Pancreas (tissue), 10 donors: Measurements from ENCODE around the gene P2RY13. TPM values are rescaled to one million over a fixed set of nuclear protein-coding genes. Genes with fewer than 3 reads are reported as not detected.

Source experiments
- ATAC-seq, 4 donors: fragments of 200-7000 bp; cut with Tn5 transposase; one replicate each; pipeline versions ENCODE4 v1.8.0 to v1.9.1; 2020; ENCODE audit warnings: mild to moderate bottlenecking in 4 of 4, moderate library complexity in 4 of 4
- DNase-seq, 6 donors: peaks; one replicate each; pipeline ENCODE4 v3.0.0-alpha.2; 2020
- FAIRE-seq: peaks from 2 replicates; lab custom pipeline; 2012; peaks lifted over from hg19 to GRCh38; lab: Jason Lieb, UNC
- H3K27ac ChIP-seq, 4 donors: fragments of 200-600 bp; sonication (generic); 1 replicate in 3 of 4; 2 replicates in 1 of 4; pipeline versions ENCODE4 v1.5.0 to v1.8.0; 2020
- H3K27me3 ChIP-seq, 4 donors: fragments of 200-600 bp; one replicate each; pipeline ENCODE4 v1.8.0; 2021
- H3K36me3 ChIP-seq, 3 donors: fragments of 200-600 bp; sonication (generic) in 1 of 3; one replicate each; pipeline versions ENCODE4 v1.5.0 to v1.8.0; 2020 to 2021
- H3K4me1 ChIP-seq, 3 donors: fragments of 200-600 bp; one replicate each; pipeline ENCODE4 v1.8.0; 2021
- H3K4me3 ChIP-seq, 4 donors: fragments of 200-600 bp; sonication (generic) in 2 of 4; one replicate each; pipeline versions ENCODE4 v1.5.0 to v1.8.0; 2020 to 2021
- H3K9me3 ChIP-seq, 4 donors: fragments of 200-600 bp; one replicate each; pipeline ENCODE4 v1.8.0; 2021
- WGBS, 2 donors: extraction: QIAGEN DNeasy Blood & Tissue Kit; methylation state at CpG; one replicate each; pipeline ENCODE4 v1.1.7; 2013; 5-methylcytosine and 5-hydroxymethylcytosine counted together
- intact Hi-C, 3 donors: fragments of 100-400 bp; cut with DNase I; formaldehyde crosslinking; loops; one replicate each; pipeline versions ENCODE4 v1.11.1 to v1.14.2; 2022
- polyA plus RNA-seq, 2 donors: library from polyadenylated mRNA; stranded (reverse); fragments of 200-250 nt; gene quantifications; one replicate each; pipeline ENCODE4 v1.2.3, GENCODE V29; 2013
- total RNA-seq, 6 donors: library from RNA; stranded (reverse); fragmentation: NEBNext Ultra II Directional in 4 of 6; extraction: Animal tissue kit (Norgen Biotek cat#: 25700) in 4 of 6; gene quantifications; one replicate each; pipeline versions ENCODE4 v1.2.1 to v1.2.4, GENCODE V29; 2021 to 2023
- TF ChIP-seq, protein P1 (sequence below), 4 donors: fragments of 200-600 bp; sonication (generic) in 3 of 4; IDR thresholded peaks; one replicate each; pipeline versions ENCODE4 v1.5.0 to v1.8.0; 2021; ENCODE audit warnings: antibody characterized with exemption in 4 of 4
- donor health status: healthy with polysubstance abuse.
- donor health status: DM: no; HTN: no; CAD: no; lungs with moderate emphysema.
- donor health status: DM: no; HTN: no; CAD: no.
- donor health status: control.
- donor health status: control.
- donor health status: Bipolar disorder and iron deficiency.
- donor health status: DM: yes; HTN: yes; CAD: no.
- donor health status: DM: no; HTN: no; CAD: no.
- donor health status: DM: no; HTN: no; CAD: no.
- donor health status: DM: yes; HTN: yes; CAD: no.

The P2RY13 gene
- total and polyA plus RNA-seq, 8 donors = 0.08 to 1.9 (median 0.23) TPM

DNA sequence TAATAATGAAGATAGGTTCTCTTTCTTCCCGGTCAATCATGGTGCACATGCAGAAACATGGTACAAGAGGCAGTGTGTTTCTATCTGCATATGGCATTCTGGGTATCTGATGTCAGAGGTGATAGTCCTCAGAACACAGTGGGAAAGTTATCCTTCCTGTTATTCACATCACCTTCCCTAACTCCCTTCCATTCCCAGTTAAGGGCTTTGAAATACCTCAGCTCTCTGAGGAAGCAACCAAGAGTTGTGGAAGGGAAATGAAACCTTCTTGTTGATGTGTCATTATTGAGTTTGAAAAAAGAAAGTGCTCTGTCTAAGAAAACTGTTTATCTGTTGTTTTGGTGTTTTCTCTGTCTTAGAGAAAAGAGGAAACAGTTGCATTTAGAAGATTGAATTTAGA lies 21.9 kb upstream of the P2RY13 start:
- Histone ChIP-seq H3K27ac (no peak overlapping the region), H3K4me1 (no peaks in the 10 kb centered on the region), H3K9me3 (no peaks in the 10 kb centered on the region), H3K36me3 (no peaks in the 10 kb centered on the region), H3K27me3 (no peaks in the 10 kb centered on the region), H3K4me3 (no peak overlapping the region)
- TF ChIP-seq, protein P1, sequence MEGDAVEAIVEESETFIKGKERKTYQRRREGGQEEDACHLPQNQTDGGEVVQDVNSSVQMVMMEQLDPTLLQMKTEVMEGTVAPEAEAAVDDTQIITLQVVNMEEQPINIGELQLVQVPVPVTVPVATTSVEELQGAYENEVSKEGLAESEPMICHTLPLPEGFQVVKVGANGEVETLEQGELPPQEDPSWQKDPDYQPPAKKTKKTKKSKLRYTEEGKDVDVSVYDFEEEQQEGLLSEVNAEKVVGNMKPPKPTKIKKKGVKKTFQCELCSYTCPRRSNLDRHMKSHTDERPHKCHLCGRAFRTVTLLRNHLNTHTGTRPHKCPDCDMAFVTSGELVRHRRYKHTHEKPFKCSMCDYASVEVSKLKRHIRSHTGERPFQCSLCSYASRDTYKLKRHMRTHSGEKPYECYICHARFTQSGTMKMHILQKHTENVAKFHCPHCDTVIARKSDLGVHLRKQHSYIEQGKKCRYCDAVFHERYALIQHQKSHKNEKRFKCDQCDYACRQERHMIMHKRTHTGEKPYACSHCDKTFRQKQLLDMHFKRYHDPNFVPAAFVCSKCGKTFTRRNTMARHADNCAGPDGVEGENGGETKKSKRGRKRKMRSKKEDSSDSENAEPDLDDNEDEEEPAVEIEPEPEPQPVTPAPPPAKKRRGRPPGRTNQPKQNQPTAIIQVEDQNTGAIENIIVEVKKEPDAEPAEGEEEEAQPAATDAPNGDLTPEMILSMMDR (IDR thresholded peaks at IDR 0.05) = no peak
- intact Hi-C loops = no loop called here
- no peak for DNase-seq
- FAIRE-seq = no peak
- peak in 1 of 4 donors; percentile 25 for ATAC-seq
- 95 to 100% methylated on average over 1 of the region's 1 CpG for WGBS, 2 donors

DNA sequence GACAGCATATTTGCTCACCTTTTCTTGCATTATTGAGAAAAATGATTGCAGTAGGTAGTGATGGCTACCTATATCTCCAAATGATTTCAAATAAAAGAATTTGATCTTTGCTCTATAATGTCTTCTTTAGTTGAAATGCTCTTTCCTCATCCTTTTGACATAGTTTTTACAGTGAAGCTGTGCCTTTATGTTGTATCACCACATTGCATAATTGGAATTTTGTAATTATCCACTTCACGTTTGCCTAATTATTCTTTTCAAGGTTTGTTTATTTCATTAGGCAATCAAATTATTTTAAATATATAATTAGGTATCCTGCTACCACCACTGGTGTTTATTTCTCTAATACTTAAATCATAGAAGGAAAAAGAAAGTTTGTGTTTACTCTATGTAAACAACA lies 21.3 kb upstream of the P2RY13 start:
- whole genome bisulfite sequencing, 2 donors = 62 to 63% methylated on average over 1 of the region's 1 CpG
- FAIRE-seq (no peak), ATAC-seq (no peak), DNase-seq (no peak)
- Histone ChIP-seq H3K36me3 (no peaks in the 10 kb centered on the region), H3K4me1 (no peaks in the 10 kb centered on the region), H3K27me3 (no peaks in the 10 kb centered on the region), H3K4me3 (no peak overlapping the region), H3K27ac (no peak overlapping the region), H3K9me3 (no peaks in the 10 kb centered on the region)
- intact Hi-C loops = no loop called here
- TF ChIP-seq, protein P1 (IDR thresholded peaks at IDR 0.05) = no peak

DNA sequence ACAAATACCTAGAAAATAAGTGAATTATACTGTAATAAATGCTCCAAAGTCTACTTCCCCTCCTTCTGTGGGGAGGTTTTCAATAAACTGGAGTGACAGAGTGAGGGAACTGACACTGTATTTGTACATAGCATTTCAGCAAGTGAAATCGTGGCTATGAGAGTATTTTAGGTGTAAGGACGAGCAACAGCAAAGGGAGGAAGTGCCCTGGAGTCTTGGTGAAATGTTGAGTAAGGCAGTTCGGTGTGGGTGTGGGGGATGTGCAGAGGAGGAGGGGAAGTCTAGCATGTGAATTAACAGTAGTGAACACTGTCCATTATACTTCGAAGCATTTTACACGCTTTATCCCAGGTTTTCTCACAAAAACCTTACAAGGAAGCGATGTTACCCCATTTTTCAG lies 18.1 kb upstream of the P2RY13 start:
- Histone ChIP-seq H3K27me3 (no peaks in the 10 kb centered on the region), H3K27ac (no peak overlapping the region), H3K4me1 (no peaks in the 10 kb centered on the region), H3K9me3 (no peaks in the 10 kb centered on the region), H3K36me3 (no peaks in the 10 kb centered on the region), H3K4me3 (no peak overlapping the region)
- 69 to 78% methylated on average over 6 of the region's 6 CpGs for WGBS, 2 donors
- DNase-seq = peak in 1 of 6 donors; percentile 40
- no peak for FAIRE-seq
- TF ChIP-seq, protein P1 (IDR thresholded peaks at IDR 0.05) = no peak
- intact Hi-C loops = no loop called here
- peak in 2 of 4 donors; percentile 74 to 78 for ATAC-seq

DNA sequence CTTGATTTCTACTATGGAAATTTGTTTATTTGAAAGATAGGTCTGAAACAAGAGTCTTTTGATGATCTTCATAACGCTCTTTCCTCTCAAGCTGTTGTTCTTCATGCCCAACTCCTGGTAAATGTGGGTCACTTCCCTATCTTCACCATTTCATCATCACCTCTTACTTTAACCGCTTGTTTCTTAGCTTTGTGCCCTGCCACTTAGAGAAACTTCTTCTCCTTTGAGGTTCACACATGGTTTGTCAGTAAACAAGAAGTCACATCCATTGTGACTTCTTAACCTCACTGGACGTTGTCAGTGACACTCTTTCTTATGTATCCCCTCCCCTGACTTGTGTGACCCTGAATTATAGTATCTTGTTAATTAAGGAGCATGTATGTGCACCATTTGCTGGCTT lies 16.9 kb upstream of the P2RY13 start:
- no peaks in the 10 kb centered on the region for H3K4me1 ChIP-seq
- H3K9me3 ChIP-seq = no peaks in the 10 kb centered on the region
- no peak overlapping the region for H3K4me3 ChIP-seq
- ATAC-seq (peak in 2 of 4 donors; percentile 50 to 69), DNase-seq (no peak), FAIRE-seq (no peak)
- H3K27me3 ChIP-seq = no peaks in the 10 kb centered on the region
- H3K36me3 ChIP-seq = no peaks in the 10 kb centered on the region
- peak overlapping the region in 1 of 4 donors; percentile 4 for H3K27ac ChIP-seq
- 74 to 79% methylated on average over 3 of the region's 3 CpGs for WGBS, 2 donors
- intact Hi-C loops = no loop called here
- TF ChIP-seq, protein P1 (IDR thresholded peaks at IDR 0.05) = no peak

DNA sequence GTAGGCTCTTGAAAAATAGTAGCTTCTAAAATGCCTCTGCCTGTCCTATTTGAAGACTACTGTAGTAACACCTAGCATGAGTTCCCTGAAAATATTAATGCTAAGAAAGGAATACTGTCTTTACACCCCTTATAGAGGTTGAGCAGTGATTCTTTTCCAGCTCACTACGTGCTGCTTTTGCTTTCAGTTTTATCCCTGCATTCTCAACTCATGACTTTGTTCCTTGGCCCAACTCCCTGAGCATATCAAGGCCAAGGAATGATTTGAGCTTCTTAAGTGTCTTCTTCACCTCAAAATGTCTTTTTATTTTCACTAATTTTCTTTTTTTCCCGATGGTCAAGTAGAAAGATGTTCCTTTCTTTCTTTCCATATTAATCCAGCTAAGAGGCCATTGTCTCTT lies 16.5 kb upstream of the P2RY13 start:
- no peaks in the 10 kb centered on the region for H3K9me3 ChIP-seq
- no peak overlapping the region for H3K27ac ChIP-seq
- no peak for DNase-seq
- TF ChIP-seq, protein P1 (IDR thresholded peaks at IDR 0.05) = no peak
- H3K4me1 ChIP-seq = no peaks in the 10 kb centered on the region
- ATAC-seq = peak in 2 of 4 donors; percentile 47 to 67
- WGBS, 2 donors = 61 to 63% methylated on average over 2 of the region's 2 CpGs
- intact Hi-C loops = no loop called here
- no peak for FAIRE-seq
- H3K36me3 ChIP-seq = no peaks in the 10 kb centered on the region
- no peak overlapping the region for H3K4me3 ChIP-seq
- H3K27me3 ChIP-seq = no peaks in the 10 kb centered on the region
